DOHH2 (cell line): ENCODE measurements around the gene COL5A3.

Experiments used
- H3F3A ChIP-seq: fragments of 200-600 bp; sonication (generic), shearing (Covaris generic); 2 replicates; pipeline ENCODE4 v1.6.0; 2016; ENCODE audit warnings: antibody characterized with exemption, mild to moderate bottlenecking; ENCODE audit not compliant: control insufficient read depth, insufficient read depth
- H3K27ac ChIP-seq: fragments of 200-600 bp; sonication (generic); 2 replicates; pipeline ENCODE4 v1.5.1; 2014; ENCODE audit warnings: low read depth, mild to moderate bottlenecking, low read length, moderate library complexity
- H3K27me3 ChIP-seq: fragments of 200-600 bp; sonication (generic); 2 replicates; pipeline ENCODE4 v1.6.1; 2014; ENCODE audit warnings: mild to moderate bottlenecking, low read length, mixed read lengths; ENCODE audit not compliant: control insufficient read depth
- H3K36me3 ChIP-seq: fragments of 200-600 bp; sonication (generic); 2 replicates; pipeline ENCODE4 v1.6.1; 2014; ENCODE audit warnings: mild to moderate bottlenecking, low read length, moderate library complexity, mixed read lengths; ENCODE audit not compliant: control insufficient read depth
- H3K4me1 ChIP-seq: fragments of 200-600 bp; sonication (generic); 2 replicates; pipeline ENCODE4 v1.6.1; 2014; ENCODE audit warnings: mild to moderate bottlenecking, low read length, mixed read lengths; ENCODE audit not compliant: control insufficient read depth
- H3K4me2 ChIP-seq: fragments of 200-600 bp; sonication (generic); 2 replicates; pipeline ENCODE4 v1.6.0; 2014; ENCODE audit warnings: mild to moderate bottlenecking, low read length, moderate library complexity
- H3K4me3 ChIP-seq: fragments of 200-600 bp; sonication (generic); 2 replicates; pipeline ENCODE4 v1.5.1; 2014; ENCODE audit warnings: mild to moderate bottlenecking, low read length, mixed read lengths
- H3K79me2 ChIP-seq: fragments of 200-600 bp; sonication (generic); 2 replicates; pipeline ENCODE4 v1.6.1; 2014; ENCODE audit warnings: mild to moderate bottlenecking, low read length, mixed read lengths; ENCODE audit not compliant: control insufficient read depth
- H3K9me2 ChIP-seq: fragments of 200-600 bp; sonication (generic); replicated peaks from 2 replicates; pipeline ENCODE4 v1.6.1; 2014; ENCODE audit warnings: mild to moderate bottlenecking, low read length, mixed read lengths; ENCODE audit not compliant: control insufficient read depth
- H3K9me3 ChIP-seq: fragments of 200-600 bp; sonication (generic); 2 replicates; pipeline ENCODE4 v1.6.1; 2014; ENCODE audit warnings: antibody characterized with exemption, low read length, mixed read lengths; ENCODE audit not compliant: control insufficient read depth, insufficient read depth
- H4K20me1 ChIP-seq: fragments of 200-600 bp; sonication (generic); 2 replicates; pipeline ENCODE4 v1.6.0; 2014; ENCODE audit warnings: low read depth, mild to moderate bottlenecking, antibody characterized with exemption, low read length, moderate library complexity; ENCODE audit not compliant: control insufficient read depth, insufficient read depth
- EZH2phosphoT487 ChIP-seq: fragments of 200-600 bp; sonication (generic); IDR thresholded peaks from 2 replicates; pipeline ENCODE4 v1.6.1; 2017; ENCODE audit warnings: borderline replicate concordance, mild to moderate bottlenecking, antibody characterized with exemption, low read length, moderate library complexity, mixed read lengths
- TF ChIP-seq, protein P1 (sequence below): fragments of 200-600 bp; sonication (generic); IDR thresholded peaks from one replicate; pipeline ENCODE4 v1.5.1; 2014; ENCODE audit warnings: antibody characterized with exemption, mild to moderate bottlenecking, low read depth, low read length; ENCODE audit not compliant: poor library complexity, severe bottlenecking

Gene COL5A3

DNA sequence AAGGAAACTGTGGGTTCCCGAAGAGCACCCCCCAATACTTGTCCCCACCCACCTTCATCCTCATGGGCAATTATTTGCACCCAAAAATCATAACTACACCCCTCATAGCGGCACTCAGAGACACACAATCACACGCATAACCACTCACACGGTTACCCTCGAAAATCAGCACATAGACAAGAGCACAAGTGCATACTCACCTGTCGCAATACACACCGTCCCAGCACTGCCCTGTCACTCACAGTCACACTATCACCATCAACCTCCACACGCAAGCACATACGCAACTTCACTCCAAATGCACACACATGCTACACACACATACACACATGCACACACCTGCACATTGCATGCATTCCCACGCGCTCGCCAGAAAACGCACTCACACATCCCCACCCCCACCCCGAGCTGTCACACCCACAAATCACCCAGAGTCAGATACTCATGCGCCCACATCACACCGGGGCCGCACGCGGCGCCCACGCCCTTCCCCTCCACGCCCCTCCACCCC is 535 bp downstream of the COL5A3 start:
- Histone ChIP-seq H3K27ac (no peak overlapping the region), H3K4me3 (no peak overlapping the region), H3K4me2 (no peak overlapping the region), H3K9me3 (no peaks in the 10 kb centered on the region), H3K36me3 (no peaks in the 10 kb centered on the region), H3K9me2 (no peaks in the 10 kb centered on the region), H3F3A (no peaks in the 10 kb centered on the region), H3K4me1 (no peaks in the 10 kb centered on the region), H3K79me2 (no peaks in the 10 kb centered on the region), H3K27me3 (peaks cover 7% of the 10 kb centered on the region; the same call in 1 of the 2 replicates), H4K20me1 (no peaks in the 10 kb centered on the region)
- TF ChIP-seq EZH2phosphoT487: no peak
- TF ChIP-seq, protein P1, sequence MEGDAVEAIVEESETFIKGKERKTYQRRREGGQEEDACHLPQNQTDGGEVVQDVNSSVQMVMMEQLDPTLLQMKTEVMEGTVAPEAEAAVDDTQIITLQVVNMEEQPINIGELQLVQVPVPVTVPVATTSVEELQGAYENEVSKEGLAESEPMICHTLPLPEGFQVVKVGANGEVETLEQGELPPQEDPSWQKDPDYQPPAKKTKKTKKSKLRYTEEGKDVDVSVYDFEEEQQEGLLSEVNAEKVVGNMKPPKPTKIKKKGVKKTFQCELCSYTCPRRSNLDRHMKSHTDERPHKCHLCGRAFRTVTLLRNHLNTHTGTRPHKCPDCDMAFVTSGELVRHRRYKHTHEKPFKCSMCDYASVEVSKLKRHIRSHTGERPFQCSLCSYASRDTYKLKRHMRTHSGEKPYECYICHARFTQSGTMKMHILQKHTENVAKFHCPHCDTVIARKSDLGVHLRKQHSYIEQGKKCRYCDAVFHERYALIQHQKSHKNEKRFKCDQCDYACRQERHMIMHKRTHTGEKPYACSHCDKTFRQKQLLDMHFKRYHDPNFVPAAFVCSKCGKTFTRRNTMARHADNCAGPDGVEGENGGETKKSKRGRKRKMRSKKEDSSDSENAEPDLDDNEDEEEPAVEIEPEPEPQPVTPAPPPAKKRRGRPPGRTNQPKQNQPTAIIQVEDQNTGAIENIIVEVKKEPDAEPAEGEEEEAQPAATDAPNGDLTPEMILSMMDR: no peak

DNA sequence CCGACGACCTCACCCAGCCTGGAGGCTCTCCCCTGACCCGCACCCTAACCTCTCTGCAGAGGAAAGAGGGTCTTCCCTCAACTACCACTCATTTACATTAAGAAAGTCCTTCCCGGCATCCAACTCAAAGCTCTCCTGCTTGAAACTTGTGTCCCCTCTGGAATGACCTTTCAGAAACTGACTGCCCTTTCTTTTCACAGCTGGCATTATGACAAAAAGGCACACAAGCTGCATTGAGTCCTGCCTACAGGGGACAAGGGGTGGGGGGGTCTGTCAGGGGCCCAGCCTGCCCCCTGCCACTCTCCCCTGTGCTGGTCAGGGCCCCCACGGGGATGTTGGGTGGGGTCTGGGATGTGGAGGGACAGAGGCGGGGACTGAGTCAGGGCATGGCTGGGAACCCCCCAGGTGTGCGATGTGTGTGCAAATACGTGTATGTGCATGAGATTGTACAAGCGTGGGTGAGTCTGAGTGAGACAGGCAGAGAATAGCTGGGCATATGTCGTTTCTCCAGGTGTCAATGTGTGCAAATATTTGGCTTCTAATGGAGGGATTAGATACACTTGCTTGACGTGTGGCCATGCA is 2.0 kb downstream of the COL5A3 start:
- Histone ChIP-seq H3K36me3 (no peaks in the 10 kb centered on the region), H3K27me3 (peaks cover 7% of the 10 kb centered on the region; the same call in 1 of the 2 replicates), H3F3A (no peaks in the 10 kb centered on the region), H3K4me1 (peaks cover 3% of the 10 kb centered on the region), H3K9me2 (no peaks in the 10 kb centered on the region), H3K27ac (no peak overlapping the region), H3K4me3 (no peak overlapping the region), H3K4me2 (no peak overlapping the region), H3K79me2 (no peaks in the 10 kb centered on the region), H3K9me3 (no peaks in the 10 kb centered on the region), H4K20me1 (no peaks in the 10 kb centered on the region)
- TF ChIP-seq EZH2phosphoT487: no peak
- TF ChIP-seq, protein P1: no peak

DNA sequence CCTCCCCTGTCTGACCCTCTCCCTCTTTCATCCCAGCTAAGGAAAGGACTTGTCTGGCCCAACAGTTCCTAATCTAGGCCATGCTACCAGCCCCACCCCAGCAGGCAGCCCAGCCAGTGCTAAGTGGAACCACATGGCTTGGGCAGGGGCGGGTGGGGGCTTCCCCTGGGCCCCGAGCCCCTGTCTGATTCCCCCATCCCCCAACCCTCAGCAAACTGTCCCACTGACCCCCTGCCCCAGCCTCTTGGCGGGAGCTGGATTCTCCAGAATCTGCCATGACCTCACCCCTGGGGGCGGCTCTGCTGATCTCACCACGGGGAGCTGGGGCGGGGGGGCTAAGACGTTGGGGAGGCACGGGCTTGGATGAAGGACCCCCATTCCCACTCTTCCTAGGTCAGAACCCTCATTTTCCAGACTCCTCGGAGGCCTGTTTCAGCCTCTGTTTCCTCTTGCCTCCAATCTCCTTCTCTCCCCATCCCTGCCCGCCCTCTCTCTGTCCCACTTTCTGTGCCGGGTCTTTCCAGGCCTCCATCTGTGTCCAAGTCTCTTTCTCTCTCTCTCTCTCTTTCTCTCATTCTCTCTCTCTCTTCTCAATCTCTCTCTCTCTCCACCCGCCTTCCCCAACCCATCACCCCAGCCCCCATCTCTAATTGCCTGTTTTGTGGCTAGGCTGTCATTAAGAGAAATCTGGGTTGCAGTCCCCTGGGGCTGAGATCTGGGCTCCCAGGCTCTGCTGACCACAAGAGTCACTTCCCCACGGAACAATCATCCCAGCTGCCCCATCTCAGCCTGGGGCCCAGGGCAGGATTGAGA is 2.7 kb downstream of the COL5A3 start:
- Histone ChIP-seq H3K4me2 (no peak overlapping the region), H3K4me1 (peaks cover 5% of the 10 kb centered on the region), H3K9me3 (no peaks in the 10 kb centered on the region), H3K36me3 (no peaks in the 10 kb centered on the region), H3K9me2 (no peaks in the 10 kb centered on the region), H3K79me2 (no peaks in the 10 kb centered on the region), H3F3A (no peaks in the 10 kb centered on the region), H3K27ac (no peak overlapping the region), H4K20me1 (no peaks in the 10 kb centered on the region), H3K27me3 (peaks cover 7% of the 10 kb centered on the region; the same call in 1 of the 2 replicates), H3K4me3 (no peak overlapping the region)
- TF ChIP-seq, protein P1: no peak
- TF ChIP-seq EZH2phosphoT487: no peak
